GM06990 (cell line): ENCODE data around the gene OMA1.

Experiments
- DNase-seq: peaks from one replicate; pipeline ENCODE4 v3.0.0-alpha.2; 2011; ENCODE audit not compliant: insufficient read length; ENCODE audit errors: extremely low read depth
- H3K27me3 ChIP-seq: replicated peaks from 2 replicates; pipeline ENCODE4 v1.6.0; 2011; ENCODE audit warnings: low read length; ENCODE audit not compliant: control insufficient read depth, insufficient read depth
- H3K36me3 ChIP-seq: 2 replicates; pipeline ENCODE4 v1.5.1; 2011; ENCODE audit warnings: low read length; ENCODE audit not compliant: control insufficient read depth, insufficient read depth
- H3K4me3 ChIP-seq: replicated peaks from 2 replicates; pipeline ENCODE4 v1.5.1; 2011; ENCODE audit warnings: low read depth, mild to moderate bottlenecking, control low read depth, low read length
- TF ChIP-seq, protein P1 (sequence below): IDR thresholded peaks from 2 replicates; pipeline ENCODE4 v1.5.1; 2011; ENCODE audit warnings: low read length, control low read depth, mild to moderate bottlenecking, inconsistent platforms; ENCODE audit not compliant: insufficient read depth, poor library complexity, severe bottlenecking

Gene OMA1

GRCh38 chr1:58588396-58588795 is 41.9 kb upstream of the OMA1 start:
- DNase-seq: no peak
- TF ChIP-seq, protein P1, sequence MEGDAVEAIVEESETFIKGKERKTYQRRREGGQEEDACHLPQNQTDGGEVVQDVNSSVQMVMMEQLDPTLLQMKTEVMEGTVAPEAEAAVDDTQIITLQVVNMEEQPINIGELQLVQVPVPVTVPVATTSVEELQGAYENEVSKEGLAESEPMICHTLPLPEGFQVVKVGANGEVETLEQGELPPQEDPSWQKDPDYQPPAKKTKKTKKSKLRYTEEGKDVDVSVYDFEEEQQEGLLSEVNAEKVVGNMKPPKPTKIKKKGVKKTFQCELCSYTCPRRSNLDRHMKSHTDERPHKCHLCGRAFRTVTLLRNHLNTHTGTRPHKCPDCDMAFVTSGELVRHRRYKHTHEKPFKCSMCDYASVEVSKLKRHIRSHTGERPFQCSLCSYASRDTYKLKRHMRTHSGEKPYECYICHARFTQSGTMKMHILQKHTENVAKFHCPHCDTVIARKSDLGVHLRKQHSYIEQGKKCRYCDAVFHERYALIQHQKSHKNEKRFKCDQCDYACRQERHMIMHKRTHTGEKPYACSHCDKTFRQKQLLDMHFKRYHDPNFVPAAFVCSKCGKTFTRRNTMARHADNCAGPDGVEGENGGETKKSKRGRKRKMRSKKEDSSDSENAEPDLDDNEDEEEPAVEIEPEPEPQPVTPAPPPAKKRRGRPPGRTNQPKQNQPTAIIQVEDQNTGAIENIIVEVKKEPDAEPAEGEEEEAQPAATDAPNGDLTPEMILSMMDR: no peak
- no peak overlapping the region for H3K4me3 ChIP-seq
- H3K27me3 ChIP-seq: no peaks in the 10 kb centered on the region
- no peaks in the 10 kb centered on the region; the same call in 1 of the 2 replicates for H3K36me3 ChIP-seq

DNA sequence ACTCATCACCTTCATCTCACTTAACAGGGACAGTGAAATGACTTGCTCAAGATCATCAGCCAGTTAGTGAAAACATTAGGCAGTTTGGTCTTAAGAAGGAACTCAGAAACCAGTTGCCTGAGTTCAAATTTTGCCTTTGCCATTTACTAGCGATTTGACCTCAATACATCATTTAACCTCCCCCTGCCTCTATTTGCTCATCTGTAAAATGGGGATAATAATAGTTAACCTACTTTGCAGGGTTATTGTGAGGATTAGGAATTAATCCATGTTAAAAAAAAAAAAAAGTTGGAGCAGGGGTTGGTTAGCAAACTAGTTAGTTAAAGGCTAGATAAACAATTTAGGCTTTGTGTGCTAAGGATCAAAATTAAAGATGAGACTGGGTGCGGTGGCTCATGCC is 41.1 kb upstream of the OMA1 start:
- H3K36me3 ChIP-seq: no peaks in the 10 kb centered on the region; the same call in 1 of the 2 replicates
- TF ChIP-seq, protein P1: no peak
- no peak for DNase-seq
- no peak overlapping the region for H3K4me3 ChIP-seq
- no peaks in the 10 kb centered on the region for H3K27me3 ChIP-seq

DNA sequence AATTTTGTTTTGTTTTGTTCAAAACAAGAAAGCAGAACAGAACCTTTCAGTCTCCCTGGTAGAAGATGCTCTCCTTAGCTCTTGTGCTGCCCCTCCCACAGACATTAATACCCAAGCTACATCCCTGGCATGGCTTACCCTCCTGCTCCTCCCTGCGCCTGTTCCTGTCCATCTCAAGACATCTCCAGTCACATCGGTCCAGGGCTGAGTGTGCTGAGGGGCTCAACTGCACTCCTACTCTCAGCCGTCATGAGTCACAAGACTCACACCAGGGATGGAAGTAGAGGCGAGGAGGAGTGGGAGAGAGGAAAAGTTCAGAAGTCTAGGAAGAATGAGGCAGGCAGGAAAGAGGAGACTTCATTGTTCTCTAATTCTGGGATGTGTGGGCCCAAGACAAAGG is 39.7 kb upstream of the OMA1 start:
- no peak for DNase-seq
- no peak overlapping the region for H3K4me3 ChIP-seq
- TF ChIP-seq, protein P1: no peak

DNA sequence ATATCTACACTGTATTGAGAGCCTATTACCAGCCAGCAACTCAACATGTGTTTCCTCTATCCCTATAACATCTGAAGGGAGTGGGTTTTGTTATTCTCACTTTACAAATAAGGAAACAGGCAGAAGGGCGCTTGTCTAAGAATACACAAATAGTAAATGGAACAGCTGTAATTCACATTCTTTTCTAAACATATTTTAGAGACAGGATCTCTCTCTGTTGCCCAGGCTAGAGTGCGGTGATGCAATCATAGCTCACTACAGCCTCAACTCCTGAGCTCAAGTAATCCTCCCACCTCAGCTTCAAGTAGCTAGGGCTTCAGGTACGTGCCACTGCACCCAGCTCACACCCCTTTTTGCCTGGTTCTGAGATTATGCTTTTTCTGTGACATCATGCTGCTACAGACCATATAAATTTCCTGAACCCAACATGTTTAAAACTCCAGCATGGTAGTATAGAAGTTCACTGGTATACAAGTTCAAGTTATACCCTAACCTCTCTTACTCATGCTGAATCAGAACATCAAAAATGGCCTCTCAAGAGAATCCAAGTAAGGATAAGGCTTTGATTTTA is 39.1 kb upstream of the OMA1 start:
- no peak overlapping the region for H3K4me3 ChIP-seq
- DNase-seq: no peak
- no peaks in the 10 kb centered on the region for H3K36me3 ChIP-seq
- TF ChIP-seq, protein P1: no peak
- H3K27me3 ChIP-seq: no peaks in the 10 kb centered on the region

More for the DNA sequence above, 39.7 kb upstream of the OMA1 start:
- no peaks in the 10 kb centered on the region for H3K27me3 ChIP-seq
- H3K36me3 ChIP-seq: no peaks in the 10 kb centered on the region

DNA sequence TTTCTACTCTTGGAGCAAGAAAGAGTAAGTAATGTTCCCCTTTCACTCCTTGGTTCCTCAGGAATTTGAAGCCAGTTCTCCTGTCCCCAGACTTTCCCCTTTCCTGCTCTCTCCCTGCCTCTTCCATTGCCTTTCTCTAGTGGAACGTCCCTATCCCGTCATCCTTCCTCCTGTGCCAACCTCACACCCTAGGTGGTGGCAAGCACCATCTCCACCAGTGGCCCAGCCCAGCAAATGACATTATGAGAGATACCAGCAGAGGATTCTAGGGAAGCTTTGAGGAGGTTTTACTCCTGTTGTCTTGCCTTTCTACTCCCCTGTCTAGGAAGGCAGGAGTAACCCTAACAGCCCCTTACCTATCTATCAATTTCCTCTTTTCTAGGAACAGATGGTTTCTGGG is 38.6 kb upstream of the OMA1 start:
- Histone ChIP-seq H3K4me3 (no peak overlapping the region), H3K36me3 (no peaks in the 10 kb centered on the region), H3K27me3 (no peaks in the 10 kb centered on the region)
- no peak for DNase-seq
- TF ChIP-seq, protein P1: no peak
